Endothelial cell of umbilical vein (primary cell): ENCODE measurements around the gene SGO1. TPM values are rescaled to one million over a fixed set of nuclear protein-coding genes. Genes with fewer than 3 reads are reported as not detected.

Source experiments
- BruUV-seq: library from RNA; stranded (reverse); fragments of 400-500 nt; replicated peaks from 2 replicates; lab custom pipeline; 2021; lab: Mats Ljungman, UMichigan
- CTCF ChIA-PET: fragments of 300-600, 350-600 bp; sonication (Branson Sonifier 250); formaldehyde crosslinking; loops from one replicate; lab custom pipeline; 2021; ENCODE audit warnings: antibody characterized with exemption, inconsistent platforms; lab: Charles Lee
- POLR2A ChIA-PET: fragments of 300-600, 350-600 bp; sonication (Branson Sonifier 250); formaldehyde crosslinking; loops from one replicate; lab custom pipeline; 2021; ENCODE audit warnings: antibody characterized with exemption, inconsistent platforms; lab: Charles Lee
- DNase-seq: peaks from one replicate; pipeline ENCODE4 v3.0.0-alpha.2; 2011; ENCODE audit warnings: low read depth, low spot score
- FAIRE-seq: peaks from 2 replicates; lab custom pipeline; 2011; peaks lifted over from hg19 to GRCh38; lab: Jason Lieb, UNC
- H2AFZ ChIP-seq: 2 replicates; pipeline ENCODE4 v1.6.0; 2012; ENCODE audit warnings: low read depth, low read length, control low read depth, inconsistent platforms
- H3K27ac ChIP-seq: 2 replicates; pipeline ENCODE4 v1.5.1; 2011; ENCODE audit warnings: low read depth, mild to moderate bottlenecking, control low read depth, low read length, moderate library complexity; ENCODE audit not compliant: insufficient read depth
- H3K27me3 ChIP-seq, 2 experiments: 2 replicates each; pipeline versions ENCODE4 v1.6.0 to v1.6.1; 2011; ENCODE audit warnings: low read length in 2 of 2, mixed read lengths in 1 of 2; ENCODE audit not compliant: control insufficient read depth in 2 of 2, insufficient read depth in 2 of 2
- H3K36me3 ChIP-seq, 2 experiments: 2 replicates in 1 of 2; 3 replicates in 1 of 2; pipeline ENCODE4 v1.5.1; 2011; ENCODE audit warnings: low read length in 2 of 2, mild to moderate bottlenecking in 1 of 2, moderate library complexity in 1 of 2; ENCODE audit not compliant: control insufficient read depth in 2 of 2, insufficient read depth in 2 of 2; ENCODE audit errors: extremely low read depth in 1 of 2
- H3K4me1 ChIP-seq: 3 replicates; pipeline ENCODE4 v1.5.1; 2011; ENCODE audit warnings: mild to moderate bottlenecking, low read length; ENCODE audit not compliant: control insufficient read depth, insufficient read depth; ENCODE audit errors: extremely low read depth
- H3K4me2 ChIP-seq: 2 replicates; pipeline ENCODE4 v1.6.1; 2011; ENCODE audit warnings: low read length, control low read depth, mixed read lengths; ENCODE audit not compliant: insufficient read depth
- H3K4me3 ChIP-seq, 3 experiments: fragments of 200-600 bp in 1 of 3; sonication (generic), shearing (Covaris generic) in 1 of 3; replicated peaks in 1 of 3; 2 replicates each; pipeline ENCODE4 v1.5.1; 2011 to 2016; ENCODE audit warnings: control low read depth in 3 of 3, low read length in 3 of 3, mild to moderate bottlenecking in 2 of 3, inconsistent platforms in 1 of 3, low read depth in 1 of 3, moderate library complexity in 1 of 3; ENCODE audit not compliant: insufficient read depth in 1 of 3
- H3K79me2 ChIP-seq: 2 replicates; pipeline ENCODE4 v1.6.0; 2012; ENCODE audit warnings: low read length, inconsistent platforms; ENCODE audit not compliant: control insufficient read depth, insufficient read depth
- H3K9ac ChIP-seq: replicated peaks from 2 replicates; pipeline ENCODE3; 2011; ENCODE audit warnings: low read length, control low read depth; ENCODE audit not compliant: insufficient read depth; ENCODE audit errors: extremely low read depth
- H3K9me1 ChIP-seq: replicated peaks from 3 replicates; pipeline ENCODE4 v1.6.0; 2011; ENCODE audit warnings: mild to moderate bottlenecking, low read length; ENCODE audit not compliant: control insufficient read depth, insufficient read depth; ENCODE audit errors: extremely low read depth
- H3K9me3 ChIP-seq: replicated peaks from 2 replicates; pipeline ENCODE4 v1.5.1; 2012; ENCODE audit warnings: low read length, inconsistent platforms; ENCODE audit not compliant: control insufficient read depth, insufficient read depth
- H4K20me1 ChIP-seq: replicated peaks from 2 replicates; pipeline ENCODE3; 2011; ENCODE audit warnings: mild to moderate bottlenecking, low read length; ENCODE audit not compliant: control insufficient read depth, insufficient read depth; ENCODE audit errors: extremely low read depth
- EZH2 ChIP-seq: IDR thresholded peaks from 2 replicates; pipeline ENCODE4 v1.6.1; 2012; ENCODE audit warnings: borderline replicate concordance, low read depth, mild to moderate bottlenecking, moderate library complexity, low read length, inconsistent platforms; ENCODE audit not compliant: severe bottlenecking
- FOS ChIP-seq: IDR thresholded peaks from 2 replicates; pipeline ENCODE4 v1.6.1; 2011; ENCODE audit warnings: mild to moderate bottlenecking, low read length, moderate library complexity, borderline replicate concordance; ENCODE audit not compliant: insufficient read depth
- GATA2 ChIP-seq: IDR thresholded peaks from 2 replicates; pipeline ENCODE4 v1.7.0; 2011; ENCODE audit warnings: low read depth, mild to moderate bottlenecking, moderate library complexity, mixed read lengths, low read length; ENCODE audit not compliant: insufficient read length, insufficient read depth
- POLR2A ChIP-seq: IDR thresholded peaks from 2 replicates; pipeline ENCODE4 v1.6.1; 2012; ENCODE audit warnings: low read depth, mild to moderate bottlenecking, control low read depth, low read length
- dilution Hi-C: fragments of 300-500 bp; cut with MboI; formaldehyde crosslinking; loops from one replicate; pipeline ENCODE4 v1.15.0; 2019; ENCODE audit warnings: low sequenced_read_pairs; ENCODE audit not compliant: extremely low pct_ligation_motif_present
- intact Hi-C: fragments of 100-400 bp; cut with micrococcal nuclease; formaldehyde crosslinking; loops from one replicate; pipeline ENCODE4 v1.10.0; 2022
- polyA plus RNA-seq, 4 experiments: library from polyadenylated mRNA; depleted of rRNA in 3 of 4; stranded (reverse) in 3 of 4; unstranded in 1 of 4; fragments of >200 nt; gene quantifications; 2 replicates each; pipeline versions ENCODE4 v1.2.1 to v1.2.3, GENCODE V29; 2011 to 2012; ENCODE audit warnings: missing spikeins in 1 of 4
- total RNA-seq: library from RNA; stranded (reverse); gene quantifications from 2 replicates; pipeline ENCODE4 v1.2.3, GENCODE V29; 2021
- TF ChIP-seq, protein P1 (sequence below): IDR thresholded peaks from 2 replicates; pipeline ENCODE4 v1.6.1; 2011; ENCODE audit not compliant: insufficient read depth, insufficient read length
- TF ChIP-seq, protein P2 (sequence below), 2 donors: IDR thresholded peaks; 1 replicate in 1 of 2; 2 replicates in 1 of 2; pipeline ENCODE4 v1.5.1; 2011; ENCODE audit warnings: low read length in 2 of 2, mild to moderate bottlenecking in 2 of 2, moderate library complexity in 2 of 2, control low read depth in 1 of 2, inconsistent platforms in 1 of 2, low read depth in 1 of 2; ENCODE audit not compliant: insufficient read depth in 1 of 2; ENCODE audit errors: extremely low read depth in 1 of 2

SGO1 gene
- total and polyA plus RNA-seq, 2 donors (not counting 3 experiments of a cell fraction or from before 2014, with no cell fraction given): 2.0 to 21.7 TPM

DNA sequence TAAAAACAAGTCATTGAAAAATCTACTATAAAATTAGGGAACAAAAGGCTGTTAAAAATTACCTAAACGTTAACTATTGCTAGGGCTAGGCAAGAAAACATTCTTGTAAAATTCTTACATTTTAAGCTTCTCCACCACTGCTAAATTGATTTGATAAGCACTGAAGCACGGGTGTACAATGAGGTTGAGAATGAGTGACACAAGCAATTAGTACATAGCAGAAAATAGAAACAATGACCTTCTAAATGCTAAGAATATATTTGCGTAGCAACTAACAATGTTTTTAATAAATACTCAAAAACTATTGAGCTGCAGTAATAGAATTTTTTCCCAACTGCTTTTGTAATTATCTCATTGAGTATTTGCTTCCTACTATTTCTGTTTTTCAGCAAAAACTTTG, 4.7 kb downstream of the SGO1 start:
- peaks cover 14% of the 10 kb centered on the region for H3K4me1 ChIP-seq
- no peak overlapping the region for H3K4me3 ChIP-seq
- H3K9ac ChIP-seq: no peak overlapping the region
- H3K9me3 ChIP-seq: no peaks in the 10 kb centered on the region
- POLR2A ChIA-PET: no interaction called here
- no TSS peak for BruUV-seq
- no peaks in the 10 kb centered on the region for H4K20me1 ChIP-seq
- TF ChIP-seq, protein P1, sequence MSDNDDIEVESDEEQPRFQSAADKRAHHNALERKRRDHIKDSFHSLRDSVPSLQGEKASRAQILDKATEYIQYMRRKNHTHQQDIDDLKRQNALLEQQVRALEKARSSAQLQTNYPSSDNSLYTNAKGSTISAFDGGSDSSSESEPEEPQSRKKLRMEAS: no peak
- TF ChIP-seq, protein P2, sequence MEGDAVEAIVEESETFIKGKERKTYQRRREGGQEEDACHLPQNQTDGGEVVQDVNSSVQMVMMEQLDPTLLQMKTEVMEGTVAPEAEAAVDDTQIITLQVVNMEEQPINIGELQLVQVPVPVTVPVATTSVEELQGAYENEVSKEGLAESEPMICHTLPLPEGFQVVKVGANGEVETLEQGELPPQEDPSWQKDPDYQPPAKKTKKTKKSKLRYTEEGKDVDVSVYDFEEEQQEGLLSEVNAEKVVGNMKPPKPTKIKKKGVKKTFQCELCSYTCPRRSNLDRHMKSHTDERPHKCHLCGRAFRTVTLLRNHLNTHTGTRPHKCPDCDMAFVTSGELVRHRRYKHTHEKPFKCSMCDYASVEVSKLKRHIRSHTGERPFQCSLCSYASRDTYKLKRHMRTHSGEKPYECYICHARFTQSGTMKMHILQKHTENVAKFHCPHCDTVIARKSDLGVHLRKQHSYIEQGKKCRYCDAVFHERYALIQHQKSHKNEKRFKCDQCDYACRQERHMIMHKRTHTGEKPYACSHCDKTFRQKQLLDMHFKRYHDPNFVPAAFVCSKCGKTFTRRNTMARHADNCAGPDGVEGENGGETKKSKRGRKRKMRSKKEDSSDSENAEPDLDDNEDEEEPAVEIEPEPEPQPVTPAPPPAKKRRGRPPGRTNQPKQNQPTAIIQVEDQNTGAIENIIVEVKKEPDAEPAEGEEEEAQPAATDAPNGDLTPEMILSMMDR (IDR thresholded peaks at IDR 0.05; ENCODE audit: extremely low read depth in 1 of 2, insufficient read depth in 1 of 2, low read depth in 1 of 2, low read length in 2 of 2): no peak
- no peak for TF ChIP-seq GATA2
- no peak for TF ChIP-seq FOS
- TF ChIP-seq POLR2A: no peak
- TF ChIP-seq EZH2: no peak
- H3K27me3 ChIP-seq: no peaks in the 10 kb centered on the region
- H3K9me1 ChIP-seq: no peaks in the 10 kb centered on the region
- FAIRE-seq (no peak), DNase-seq (no peak)
- CTCF ChIA-PET: no interaction called here
- dilution Hi-C loops: no loop called here
- no peak overlapping the region for H2AFZ ChIP-seq
- peaks cover 0 to 2% of the 10 kb centered on the region in 2 experiments for H3K36me3 ChIP-seq
- H3K79me2 ChIP-seq: peaks cover 24% of the 10 kb centered on the region
- intact Hi-C loops: no loop called here
- no peak overlapping the region for H3K27ac ChIP-seq
- no peak overlapping the region for H3K4me2 ChIP-seq
